Ishikawa (cell line): ENCODE results near the gene EML3.

Experiments
- CEBPB ChIP-seq: IDR thresholded peaks from 2 replicates; pipeline ENCODE4 v1.6.1; 2012
- CREB1 ChIP-seq: IDR thresholded peaks from 2 replicates; pipeline ENCODE4 v1.6.1; 2012; ENCODE audit warnings: low read depth
- EGR1 ChIP-seq: IDR thresholded peaks from 2 replicates; pipeline ENCODE4 v1.6.1; 2012
- EP300 ChIP-seq: IDR thresholded peaks from 2 replicates; pipeline ENCODE4 v1.6.1; 2012; ENCODE audit warnings: borderline replicate concordance
- FOXM1 ChIP-seq: IDR thresholded peaks from 2 replicates; pipeline ENCODE4 v1.6.1; 2012; ENCODE audit warnings: low read depth, borderline replicate concordance
- MAX ChIP-seq: IDR thresholded peaks from 2 replicates; pipeline ENCODE4 v1.6.1; 2012
- NFIC ChIP-seq: IDR thresholded peaks from 2 replicates; pipeline ENCODE4 v1.6.1; 2012
- RAD21 ChIP-seq: IDR thresholded peaks from 2 replicates; pipeline ENCODE4 v1.6.1; 2012; ENCODE audit warnings: low read depth
- REST ChIP-seq: IDR thresholded peaks from 2 replicates; pipeline ENCODE4 v1.6.1; 2012; ENCODE audit warnings: low read depth, mild to moderate bottlenecking
- TAF1 ChIP-seq: IDR thresholded peaks from 2 replicates; pipeline ENCODE4 v1.6.1; 2012; ENCODE audit warnings: low read depth, mild to moderate bottlenecking
- TCF12 ChIP-seq: IDR thresholded peaks from 2 replicates; pipeline ENCODE4 v1.6.1; 2012; ENCODE audit warnings: low read depth
- TEAD4 ChIP-seq: IDR thresholded peaks from 2 replicates; pipeline ENCODE4 v1.6.1; 2012
- USF1 ChIP-seq: IDR thresholded peaks from 2 replicates; pipeline ENCODE4 v1.6.1; 2012
- YY1 ChIP-seq: IDR thresholded peaks from 2 replicates; pipeline ENCODE4 v1.6.1; 2012; ENCODE audit warnings: low read depth
- ZBTB7A ChIP-seq: IDR thresholded peaks from 2 replicates; pipeline ENCODE4 v1.6.1; 2012; ENCODE audit warnings: low read depth

Gene EML3

GRCh38 chr11:62621567-62622470 is 9.2 kb upstream of the EML3 start, which contains the start of gene B3GAT3:
TSS of gene B3GAT3 (minus strand) at chr11:62621986. CDS start at chr11:62621947, 39 bp downstream.
- TF ChIP-seq USF1 (peak; percentile 82), NFIC (peak; percentile 57; the same call in 1 of the 2 replicates), FOXM1 (no peak), CREB1 (peak; percentile 66; the same call in 1 of the 2 replicates), YY1 (no peak; the same call in 1 of the 2 replicates), TEAD4 (no peak), EP300 (no peak), MAX (peak; percentile 99), ZBTB7A (no peak), CEBPB (peak; percentile 86), EGR1 (no peak), TAF1 (peak; percentile 53; the same call in 1 of the 2 replicates), RAD21 (no peak), REST (no peak), TCF12 (peak; percentile 65)

- TF ChIP-seq ZBTB7A, result no peak
- TF ChIP-seq YY1, result no peak
- TF ChIP-seq EGR1, result no peak
- no peak for TF ChIP-seq TEAD4
- no peak for TF ChIP-seq MAX
- TF ChIP-seq TAF1, result no peak
- TF ChIP-seq CEBPB, result no peak
- TF ChIP-seq EP300, result no peak
- TF ChIP-seq REST, result no peak
- TF ChIP-seq CREB1, result no peak
- no peak for TF ChIP-seq TCF12
- no peak for TF ChIP-seq FOXM1
Observed at GRCh38 chr11:62621027-62621566, 8.5 kb upstream of the EML3 start.

- TF ChIP-seq CREB1 (no peak), FOXM1 (no peak), RAD21 (no peak), TEAD4 (no peak), CEBPB (no peak), TAF1 (no peak), MAX (no peak), USF1 (no peak), EP300 (no peak), ZBTB7A (no peak), YY1 (no peak), NFIC (no peak), TCF12 (no peak)
Observed at GRCh38 chr11:62615521-62615920, 2.9 kb upstream of the EML3 start.

GRCh38 chr11:62614275-62614674 is 1.7 kb upstream of the EML3 start:
- peak; percentile 79 for TF ChIP-seq MAX
- no peak for TF ChIP-seq CREB1

- TF ChIP-seq RAD21 (no peak), CEBPB (no peak), EP300 (no peak), REST (no peak), EGR1 (no peak), MAX (no peak), TEAD4 (no peak), USF1 (no peak), TCF12 (no peak), ZBTB7A (no peak), FOXM1 (no peak)
Observed at GRCh38 chr11:62613291-62613778, 760 bp upstream of the EML3 start.
